Measurements from ENCODE around the gene ZIC5.
"Not testable (repeated sequence)": the region's sequence is repeated elsewhere in the genome, so short reads cannot be mapped to it uniquely, and the experiment has no call there.

The ZIC5 gene

GRCh38 chr13:99959540-99960230 lies 11.9 kb downstream of the ZIC5 start:
- no peak for DNase-seq (ENCODE audit: low read depth)

- DNase-seq (ENCODE audit: low read depth): no peak
Observed at GRCh38 chr13:99959127-99959539, 12.4 kb downstream of the ZIC5 start.

GRCh38 chr13:99958406-99959126 lies 13.0 kb downstream of the ZIC5 start:
- no peak for DNase-seq (ENCODE audit: low read depth)

- DNase-seq (ENCODE audit: low read depth): no peak
Observed at GRCh38 chr13:99956473-99957349, 14.9 kb downstream of the ZIC5 start.

- DNase-seq (ENCODE audit: low read depth): no peak
Observed at GRCh38 chr13:99955747-99956472, 15.7 kb downstream of the ZIC5 start.

GRCh38 chr13:99955107-99955746 lies 16.3 kb downstream of the ZIC5 start:
- DNase-seq (ENCODE audit: low read depth): no peak

GRCh38 chr13:99953138-99953755 lies 18.3 kb downstream of the ZIC5 start:
- DNase-seq (ENCODE audit: low read depth): no peak

GRCh38 chr13:99951666-99952065 lies 19.9 kb downstream of the ZIC5 start:
- DNase-seq (ENCODE audit: low read depth): not testable (repeated sequence)

GRCh38 chr13:99949679-99950413 lies 21.7 kb downstream of the ZIC5 start:
- DNase-seq (ENCODE audit: low read depth): no peak

- no peak for DNase-seq (ENCODE audit: low read depth)
Observed at GRCh38 chr13:99948907-99949678, 22.5 kb downstream of the ZIC5 start.

GRCh38 chr13:99948411-99948810 lies 23.2 kb downstream of the ZIC5 start:
- no peak for DNase-seq (ENCODE audit: low read depth)

- no peak for DNase-seq (ENCODE audit: low read depth)
Observed at GRCh38 chr13:99947666-99948065, 23.9 kb downstream of the ZIC5 start.

GRCh38 chr13:99945515-99945914 lies 26.1 kb downstream of the ZIC5 start:
- DNase-seq (ENCODE audit: low read depth): not testable (repeated sequence)

- DNase-seq (ENCODE audit: low read depth): no peak
Observed at GRCh38 chr13:99944606-99945005, 27.0 kb downstream of the ZIC5 start.

- no peak for DNase-seq (ENCODE audit: low read depth)
Observed at GRCh38 chr13:99944102-99944501, 27.5 kb downstream of the ZIC5 start.

- no peak for DNase-seq (ENCODE audit: low read depth)
Observed at GRCh38 chr13:99941911-99942310, 29.7 kb downstream of the ZIC5 start.

GRCh38 chr13:99941086-99941485 lies 30.5 kb downstream of the ZIC5 start:
- no peak for DNase-seq (ENCODE audit: low read depth)

GRCh38 chr13:99938635-99939034 lies 32.9 kb downstream of the ZIC5 start:
- no peak for DNase-seq (ENCODE audit: low read depth)

- DNase-seq (ENCODE audit: low read depth): no peak
Observed at GRCh38 chr13:99935772-99936171, 35.8 kb downstream of the ZIC5 start.

GRCh38 chr13:99932912-99933311 lies 38.7 kb downstream of the ZIC5 start:
- DNase-seq (ENCODE audit: low read depth): no peak

Measured in activated T-cell treated with anti-CD3 and anti-CD28 coated beads for 48 hours (primary cell).